ENCODE results near the gene EML2.
"Not testable (repeated sequence)": the region's sequence is repeated elsewhere in the genome, so short reads cannot be mapped to it uniquely, and the experiment has no call there.

The EML2 gene

GRCh38 chr19:45643024-45643926 lies 4.1 kb upstream of the EML2 start:
- no peak for TF ChIP-seq GATA1 (IDR thresholded peaks at IDR 0.05; ENCODE audit: low read depth, low read length)
- TF ChIP-seq POLR2A (IDR thresholded peaks at IDR 0.05; ENCODE audit: low read length): no peak
- DNase-seq: peak; percentile 84 to 92

GRCh38 chr19:45641274-45642105 lies 2.3 kb upstream of the EML2 start:
- no peak for TF ChIP-seq POLR2A (IDR thresholded peaks at IDR 0.05; ENCODE audit: low read length)
- TF ChIP-seq GATA1 (IDR thresholded peaks at IDR 0.05; ENCODE audit: low read depth, low read length): no peak
- peak; percentile 88 to 92 for DNase-seq

DNA sequence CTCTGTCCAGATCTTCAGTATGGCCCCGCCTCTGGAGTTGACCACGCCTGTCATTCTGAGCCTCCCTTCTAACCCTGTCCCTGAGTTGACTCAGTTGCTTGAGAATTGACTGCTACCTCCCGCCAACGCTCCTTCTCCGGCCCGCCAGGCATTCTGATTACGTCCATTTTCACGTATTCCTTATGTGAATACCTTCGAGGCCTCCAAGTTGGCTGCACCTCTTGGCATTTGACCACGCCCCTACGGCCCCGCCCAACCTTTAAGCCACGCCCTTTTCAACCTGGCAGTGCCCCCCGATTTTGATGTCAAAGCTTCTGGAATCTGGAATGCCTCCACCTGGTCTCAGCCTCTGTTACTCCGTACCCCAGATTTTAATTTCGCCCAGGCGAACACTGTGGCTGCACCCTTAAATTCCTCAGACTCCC lies 1.7 kb upstream of the EML2 start:
- TF ChIP-seq POLR2A (IDR thresholded peaks at IDR 0.05; ENCODE audit: low read length): no peak
- TF ChIP-seq GATA1 (IDR thresholded peaks at IDR 0.05; ENCODE audit: low read depth, low read length): no peak
- peak; percentile 46 to 60 for DNase-seq

- TF ChIP-seq POLR2A (IDR thresholded peaks at IDR 0.05; ENCODE audit: low read length) (no peak), GATA1 (IDR thresholded peaks at IDR 0.05; ENCODE audit: low read depth, low read length) (no peak)
- no peak for DNase-seq
Measured at GRCh38 chr19:45637890-45638667, 1.1 kb downstream of the EML2 start.

- DNase-seq: no peak
- TF ChIP-seq POLR2A (IDR thresholded peaks at IDR 0.05; ENCODE audit: low read length) (no peak), GATA1 (IDR thresholded peaks at IDR 0.05; ENCODE audit: low read depth, low read length) (no peak)
Measured at GRCh38 chr19:45636902-45637301, 2.3 kb downstream of the EML2 start.

GRCh38 chr19:45636275-45636674 lies 2.9 kb downstream of the EML2 start:
- TF ChIP-seq POLR2A (IDR thresholded peaks at IDR 0.05; ENCODE audit: low read length) (no peak), GATA1 (IDR thresholded peaks at IDR 0.05; ENCODE audit: low read depth, low read length) (no peak)
- no peak for DNase-seq

DNA sequence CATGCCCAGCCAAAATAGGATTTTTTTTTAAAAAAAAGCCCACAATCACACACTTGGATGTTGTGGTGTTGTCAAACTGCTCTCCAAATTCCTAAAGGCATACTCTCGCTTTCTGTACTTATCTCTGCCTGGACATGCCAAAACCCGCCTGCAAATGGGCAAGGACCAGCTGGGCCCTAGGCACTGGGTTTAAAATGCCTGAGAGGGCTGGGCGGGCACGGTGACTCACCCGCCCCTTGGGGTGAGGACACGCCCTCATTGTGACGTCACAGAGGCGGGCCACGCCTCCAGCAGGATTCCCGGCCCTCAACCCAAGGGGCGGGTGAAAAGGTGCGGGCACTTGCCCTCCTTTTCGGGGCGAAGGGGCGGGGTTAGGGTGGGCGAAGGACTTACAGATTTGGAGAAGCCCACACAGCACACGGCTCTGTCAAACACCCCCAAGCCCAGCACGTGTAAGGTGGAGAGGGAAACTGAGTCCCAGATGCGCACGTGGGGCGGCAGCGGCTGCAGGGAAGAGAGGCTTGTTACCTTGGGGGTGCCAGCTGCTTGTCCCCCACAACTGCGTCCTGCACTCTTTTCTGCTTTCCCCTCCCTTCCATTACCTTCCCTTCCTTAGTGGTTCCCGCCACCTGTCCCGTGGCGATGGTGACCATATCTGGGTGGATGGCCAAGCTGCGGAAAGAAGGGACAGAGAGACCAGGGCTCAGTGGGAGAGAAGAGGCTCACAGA lies 6.6 kb downstream of the EML2 start:
- TF ChIP-seq GATA1 (IDR thresholded peaks at IDR 0.05; ENCODE audit: low read depth, low read length): no peak
- no peak for TF ChIP-seq POLR2A (IDR thresholded peaks at IDR 0.05; ENCODE audit: low read length)
- peak; percentile 55 to 81 for DNase-seq

GRCh38 chr19:45630463-45630862 lies 8.7 kb downstream of the EML2 start:
- DNase-seq: no peak
- TF ChIP-seq GATA1 (IDR thresholded peaks at IDR 0.05; ENCODE audit: low read depth, low read length): no peak
- no peak for TF ChIP-seq POLR2A (IDR thresholded peaks at IDR 0.05; ENCODE audit: low read length)

- TF ChIP-seq GATA1 (IDR thresholded peaks at IDR 0.05; ENCODE audit: low read depth, low read length) (no peak), POLR2A (IDR thresholded peaks at IDR 0.05; ENCODE audit: low read length) (no peak)
- no peak for DNase-seq
Measured at GRCh38 chr19:45629704-45630103, 9.5 kb downstream of the EML2 start.

GRCh38 chr19:45628219-45628618 lies 11.0 kb downstream of the EML2 start:
- DNase-seq: not testable (repeated sequence)

DNA sequence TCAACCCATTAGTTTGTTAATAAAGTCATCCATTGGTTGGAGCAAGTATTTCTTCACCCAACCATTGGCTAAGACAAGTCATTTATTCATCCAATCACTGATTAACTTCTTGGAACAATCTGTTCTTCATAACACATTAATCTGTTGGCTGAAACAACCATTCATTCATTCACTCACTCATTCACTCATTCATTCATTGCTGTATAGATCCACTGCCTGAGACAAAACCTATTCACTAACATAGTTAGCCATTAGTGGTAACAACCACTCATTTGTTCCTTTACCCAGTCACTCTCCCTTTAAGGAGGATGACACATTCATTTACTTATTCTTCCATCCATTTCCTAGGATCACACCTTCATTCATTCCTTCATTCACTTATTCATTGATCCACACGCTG lies 15.2 kb downstream of the EML2 start:
- DNase-seq: no peak

DNA sequence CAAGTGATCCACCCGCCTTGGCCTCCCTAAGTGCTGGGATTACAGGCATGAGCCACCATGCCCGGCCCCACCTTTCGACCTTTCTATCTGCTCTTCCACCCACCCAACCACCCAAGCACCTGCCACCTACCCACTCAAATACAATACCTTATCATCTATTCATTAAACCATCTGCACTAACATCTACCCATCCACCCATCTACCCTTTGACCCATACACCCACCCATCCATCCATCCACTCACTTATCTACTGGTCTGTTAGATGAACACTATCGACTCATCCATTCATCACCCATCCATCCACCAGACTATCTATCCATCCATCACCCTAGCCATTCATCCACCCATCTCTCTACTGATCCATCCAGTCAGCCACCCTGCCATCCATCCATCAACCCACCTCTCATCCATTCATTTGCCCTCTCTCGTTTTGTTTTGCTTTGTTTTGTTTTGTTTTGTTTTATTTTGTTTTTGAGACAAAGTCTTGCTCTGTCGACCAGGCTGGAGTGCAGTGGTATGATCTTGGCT lies 17.2 kb downstream of the EML2 start:
- DNase-seq: no peak
- TF ChIP-seq GATA1 (IDR thresholded peaks at IDR 0.05; ENCODE audit: low read depth, low read length) (no peak), POLR2A (IDR thresholded peaks at IDR 0.05; ENCODE audit: low read length) (no peak)

More for the DNA sequence above, 15.2 kb downstream of the EML2 start:
- TF ChIP-seq POLR2A (IDR thresholded peaks at IDR 0.05; ENCODE audit: low read length): no peak
- no peak for TF ChIP-seq GATA1 (IDR thresholded peaks at IDR 0.05; ENCODE audit: low read depth, low read length)

DNA sequence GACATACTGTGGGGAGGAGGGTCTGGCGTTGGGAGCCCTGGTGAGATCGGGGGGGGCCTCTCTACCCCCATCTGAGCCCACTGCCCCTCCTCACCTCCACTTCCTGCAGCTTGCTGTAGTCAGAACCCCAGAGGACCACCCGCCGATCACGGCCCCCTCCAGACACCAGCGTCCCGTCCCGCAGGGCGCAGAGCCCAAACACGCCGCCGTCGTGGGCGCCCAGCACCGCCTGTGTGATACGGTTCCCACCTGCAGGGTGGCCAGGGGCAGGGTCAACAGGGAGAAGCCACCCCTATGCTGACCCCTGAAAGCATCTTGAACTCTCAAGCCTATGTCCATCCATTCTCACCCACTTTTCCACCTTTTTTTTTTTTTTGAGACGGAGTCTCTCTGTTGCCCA lies 17.8 kb downstream of the EML2 start:
- DNase-seq: no peak
- no peak for TF ChIP-seq GATA1 (IDR thresholded peaks at IDR 0.05; ENCODE audit: low read depth, low read length)
- no peak for TF ChIP-seq POLR2A (IDR thresholded peaks at IDR 0.05; ENCODE audit: low read length)

Data from erythroblast (primary cell).